Testis (tissue), 2 donors: ENCODE measurements around the gene SMG9.

ENCODE experiments used
- CTCF ChIP-seq, 3 experiments: fragments of 450-650 bp in 2 of 3; fragments of 200-600 bp in 1 of 3; sonication (generic) in 1 of 3; IDR thresholded peaks; one replicate each; pipeline ENCODE4 v1.5.1; 2016 to 2019; ENCODE audit warnings: antibody characterized with exemption in 3 of 3, mild to moderate bottlenecking in 2 of 3, moderate library complexity in 1 of 3
- POLR2A ChIP-seq: fragments of 450-650 bp; IDR thresholded peaks from one replicate; pipeline ENCODE4 v1.6.1; 2017; ENCODE audit warnings: antibody characterized with exemption, mild to moderate bottlenecking, moderate library complexity

GRCh38 chr19:43725468-43725867 lies 29.3 kb downstream of the SMG9 start:
- TF ChIP-seq POLR2A = no peak
- TF ChIP-seq CTCF (IDR thresholded peaks at IDR 0.05) = no peak
